ENCODE data around the gene DENR.

DNA sequence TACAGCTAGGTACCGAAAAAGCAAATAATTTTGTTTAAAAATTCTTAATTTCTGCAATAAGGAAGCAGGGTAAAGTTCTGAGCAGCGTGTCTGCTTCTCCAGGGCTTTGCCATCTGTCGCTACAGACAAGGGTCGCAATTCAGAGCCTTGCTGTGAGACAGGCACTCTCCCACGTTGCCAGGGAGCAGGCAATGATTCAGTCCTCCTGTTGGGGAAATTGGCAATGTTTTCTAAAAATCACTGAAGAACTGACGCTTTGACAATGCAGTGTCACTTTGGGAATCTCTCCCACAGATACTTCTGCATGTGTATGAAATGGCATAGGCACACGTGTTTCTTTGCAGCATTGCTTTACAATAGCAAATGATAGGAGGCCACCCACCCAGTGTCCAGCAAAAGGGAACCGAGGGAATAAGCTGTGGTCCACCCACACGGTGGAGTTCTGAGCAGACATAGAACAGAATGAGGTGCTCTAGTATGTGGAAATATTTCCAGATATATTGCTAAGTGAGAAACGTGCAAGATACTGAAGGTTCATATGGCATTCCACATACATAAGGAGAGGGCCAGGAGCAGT lies 66.7 kb downstream of the DENR start:
- TF ChIP-seq, protein P1, sequence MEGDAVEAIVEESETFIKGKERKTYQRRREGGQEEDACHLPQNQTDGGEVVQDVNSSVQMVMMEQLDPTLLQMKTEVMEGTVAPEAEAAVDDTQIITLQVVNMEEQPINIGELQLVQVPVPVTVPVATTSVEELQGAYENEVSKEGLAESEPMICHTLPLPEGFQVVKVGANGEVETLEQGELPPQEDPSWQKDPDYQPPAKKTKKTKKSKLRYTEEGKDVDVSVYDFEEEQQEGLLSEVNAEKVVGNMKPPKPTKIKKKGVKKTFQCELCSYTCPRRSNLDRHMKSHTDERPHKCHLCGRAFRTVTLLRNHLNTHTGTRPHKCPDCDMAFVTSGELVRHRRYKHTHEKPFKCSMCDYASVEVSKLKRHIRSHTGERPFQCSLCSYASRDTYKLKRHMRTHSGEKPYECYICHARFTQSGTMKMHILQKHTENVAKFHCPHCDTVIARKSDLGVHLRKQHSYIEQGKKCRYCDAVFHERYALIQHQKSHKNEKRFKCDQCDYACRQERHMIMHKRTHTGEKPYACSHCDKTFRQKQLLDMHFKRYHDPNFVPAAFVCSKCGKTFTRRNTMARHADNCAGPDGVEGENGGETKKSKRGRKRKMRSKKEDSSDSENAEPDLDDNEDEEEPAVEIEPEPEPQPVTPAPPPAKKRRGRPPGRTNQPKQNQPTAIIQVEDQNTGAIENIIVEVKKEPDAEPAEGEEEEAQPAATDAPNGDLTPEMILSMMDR (conservative IDR thresholded peaks at IDR 0.05), result no peak
- no peak for TF ChIP-seq EZH2 (IDR thresholded peaks at IDR 0.05; ENCODE audit: low read depth)

Measured in PC-9 (cell line).